GM10248 (cell line): ENCODE measurements around the gene GLT8D2.

ENCODE experiments used
- CTCF ChIA-PET: fragments of 300-600 bp; sonication (Branson Sonifier 250); formaldehyde crosslinking; extraction: SDS; loops from one replicate; lab custom pipeline; 2021; ENCODE audit warnings: antibody characterized with exemption; lab: Yijun Ruan, JAX
- POLR2A ChIA-PET: fragments of 350-650 bp; sonication (Branson Sonifier 250); formaldehyde crosslinking; extraction: SDS; loops from one replicate; lab custom pipeline; 2020; ENCODE audit warnings: antibody characterized with exemption; lab: Yijun Ruan, JAX
- DNase-seq: peaks from one replicate; pipeline ENCODE4 v3.0.0; 2012; ENCODE audit errors: extremely low spot score
- TF ChIP-seq, protein P1 (sequence below): IDR thresholded peaks from 2 replicates; pipeline ENCODE4 v1.5.1; 2012; ENCODE audit warnings: mild to moderate bottlenecking, low read depth; ENCODE audit errors: extremely low read depth, missing control alignments, control extremely low read depth

The GLT8D2 gene

DNA sequence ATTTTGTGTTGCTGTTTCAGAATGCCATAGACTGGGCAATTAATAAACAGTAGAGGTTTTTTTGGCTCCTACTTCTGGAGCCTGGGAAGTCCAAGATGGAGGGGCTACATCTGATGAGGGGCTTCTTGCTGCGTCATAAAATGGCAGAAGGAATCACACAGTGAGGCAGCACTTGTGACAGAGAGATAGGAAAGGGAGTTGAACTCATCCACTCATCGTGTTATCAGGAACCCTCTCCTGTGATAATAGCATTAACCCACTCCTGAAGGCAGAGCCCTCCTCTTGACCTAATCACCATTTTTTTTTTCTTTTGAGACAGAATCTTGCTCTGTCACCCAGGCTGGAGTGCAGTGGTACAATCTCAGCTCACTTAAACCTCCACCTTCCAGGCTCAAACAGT lies 74.6 kb downstream of the GLT8D2 start:
- CTCF ChIA-PET, result interaction anchor here (1.0 kb wide), 1 partner anchor 8 kb away, joined by 4 read pairs; no protein-coding TSS in a partner anchor
- TF ChIP-seq, protein P1, sequence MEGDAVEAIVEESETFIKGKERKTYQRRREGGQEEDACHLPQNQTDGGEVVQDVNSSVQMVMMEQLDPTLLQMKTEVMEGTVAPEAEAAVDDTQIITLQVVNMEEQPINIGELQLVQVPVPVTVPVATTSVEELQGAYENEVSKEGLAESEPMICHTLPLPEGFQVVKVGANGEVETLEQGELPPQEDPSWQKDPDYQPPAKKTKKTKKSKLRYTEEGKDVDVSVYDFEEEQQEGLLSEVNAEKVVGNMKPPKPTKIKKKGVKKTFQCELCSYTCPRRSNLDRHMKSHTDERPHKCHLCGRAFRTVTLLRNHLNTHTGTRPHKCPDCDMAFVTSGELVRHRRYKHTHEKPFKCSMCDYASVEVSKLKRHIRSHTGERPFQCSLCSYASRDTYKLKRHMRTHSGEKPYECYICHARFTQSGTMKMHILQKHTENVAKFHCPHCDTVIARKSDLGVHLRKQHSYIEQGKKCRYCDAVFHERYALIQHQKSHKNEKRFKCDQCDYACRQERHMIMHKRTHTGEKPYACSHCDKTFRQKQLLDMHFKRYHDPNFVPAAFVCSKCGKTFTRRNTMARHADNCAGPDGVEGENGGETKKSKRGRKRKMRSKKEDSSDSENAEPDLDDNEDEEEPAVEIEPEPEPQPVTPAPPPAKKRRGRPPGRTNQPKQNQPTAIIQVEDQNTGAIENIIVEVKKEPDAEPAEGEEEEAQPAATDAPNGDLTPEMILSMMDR, result no peak
- POLR2A ChIA-PET, result no interaction called here
- DNase-seq, result no peak

DNA sequence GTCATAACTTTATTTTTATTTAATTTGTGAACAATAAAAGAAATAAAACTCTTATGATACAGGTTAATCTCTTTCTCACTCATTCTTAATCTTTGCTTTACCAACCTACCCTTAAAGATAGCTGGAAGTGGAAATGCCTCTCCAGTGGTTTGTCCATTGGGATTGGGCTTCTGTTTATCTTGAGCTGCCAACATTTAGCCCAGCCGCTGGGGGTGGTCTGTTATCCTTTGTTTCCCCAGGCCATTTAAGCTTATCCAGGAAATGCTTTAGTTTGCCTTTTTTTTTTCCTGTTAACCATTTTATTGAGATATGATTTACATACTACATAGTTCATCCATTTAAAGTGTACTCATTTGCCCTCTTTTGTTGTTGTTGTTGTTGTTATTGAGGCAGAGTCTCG lies 76.1 kb downstream of the GLT8D2 start:
- ChIA-PET POLR2A (no interaction called here), CTCF (interaction anchor here (0.7 to 1.4 kb wide), 5 partner anchors 10 to 138 kb away, joined by 3 to 5 read pairs (median 3); partner anchors contain the start of gene HCFC2)
- no peak for DNase-seq
- TF ChIP-seq, protein P1, result no peak

DNA sequence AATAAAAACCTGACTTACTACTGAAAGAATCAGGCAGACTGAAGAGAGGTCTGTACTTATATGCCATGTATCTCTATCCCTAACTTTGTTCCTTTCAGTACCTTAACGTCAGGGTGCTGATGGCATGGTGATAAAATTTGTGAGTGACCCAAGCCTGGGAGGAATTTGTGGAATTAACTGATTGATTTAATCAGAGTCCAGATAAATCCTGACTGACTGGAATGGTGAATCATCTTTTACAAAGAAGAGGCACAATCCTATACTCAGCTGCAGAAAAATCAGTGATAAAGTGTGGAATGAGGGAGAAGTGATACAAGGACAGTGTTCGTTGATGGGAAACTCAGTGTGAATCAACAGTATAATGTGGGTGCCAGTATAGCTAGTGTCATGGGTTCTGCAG lies 80.6 kb downstream of the GLT8D2 start:
- ChIA-PET POLR2A (no interaction called here), CTCF (interaction anchor here (0.8 to 1.5 kb wide), 3 partner anchors 85 to 140 kb away, joined by 3 read pairs; no protein-coding TSS in a partner anchor)
- DNase-seq, result no peak
- TF ChIP-seq, protein P1, result no peak

DNA sequence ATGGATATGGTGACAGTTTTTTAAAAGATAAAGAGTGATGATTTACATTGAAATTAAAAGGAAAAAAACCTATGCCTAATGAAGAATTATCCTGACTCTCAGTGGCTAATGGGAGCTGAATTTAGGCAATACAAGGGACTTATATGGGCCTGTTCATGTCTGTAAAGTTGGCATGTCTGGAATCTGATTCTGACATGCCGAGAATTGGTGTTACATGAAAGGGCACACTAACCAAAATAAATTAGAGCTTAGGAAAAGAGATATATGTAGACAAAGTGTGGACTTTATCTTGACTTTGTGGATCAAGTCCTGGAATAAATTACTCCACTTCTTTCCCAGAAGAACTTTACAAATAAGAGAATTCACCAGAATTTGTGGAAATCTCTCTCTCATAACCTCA lies 83.3 kb downstream of the GLT8D2 start:
- ChIA-PET POLR2A (interaction anchor here (0.7 to 2.1 kb wide), 3 partner anchors 10 to 93 kb away, joined by 6 to 15 read pairs (median 8); partner anchors contain the start of gene HSP90B1), CTCF (interaction anchor here (1.3 to 3.7 kb wide), 4 partner anchors 9 to 142 kb away, joined by 3 to 12 read pairs (median 4); no protein-coding TSS in a partner anchor)
- no peak for DNase-seq
- TF ChIP-seq, protein P1, result no peak

DNA sequence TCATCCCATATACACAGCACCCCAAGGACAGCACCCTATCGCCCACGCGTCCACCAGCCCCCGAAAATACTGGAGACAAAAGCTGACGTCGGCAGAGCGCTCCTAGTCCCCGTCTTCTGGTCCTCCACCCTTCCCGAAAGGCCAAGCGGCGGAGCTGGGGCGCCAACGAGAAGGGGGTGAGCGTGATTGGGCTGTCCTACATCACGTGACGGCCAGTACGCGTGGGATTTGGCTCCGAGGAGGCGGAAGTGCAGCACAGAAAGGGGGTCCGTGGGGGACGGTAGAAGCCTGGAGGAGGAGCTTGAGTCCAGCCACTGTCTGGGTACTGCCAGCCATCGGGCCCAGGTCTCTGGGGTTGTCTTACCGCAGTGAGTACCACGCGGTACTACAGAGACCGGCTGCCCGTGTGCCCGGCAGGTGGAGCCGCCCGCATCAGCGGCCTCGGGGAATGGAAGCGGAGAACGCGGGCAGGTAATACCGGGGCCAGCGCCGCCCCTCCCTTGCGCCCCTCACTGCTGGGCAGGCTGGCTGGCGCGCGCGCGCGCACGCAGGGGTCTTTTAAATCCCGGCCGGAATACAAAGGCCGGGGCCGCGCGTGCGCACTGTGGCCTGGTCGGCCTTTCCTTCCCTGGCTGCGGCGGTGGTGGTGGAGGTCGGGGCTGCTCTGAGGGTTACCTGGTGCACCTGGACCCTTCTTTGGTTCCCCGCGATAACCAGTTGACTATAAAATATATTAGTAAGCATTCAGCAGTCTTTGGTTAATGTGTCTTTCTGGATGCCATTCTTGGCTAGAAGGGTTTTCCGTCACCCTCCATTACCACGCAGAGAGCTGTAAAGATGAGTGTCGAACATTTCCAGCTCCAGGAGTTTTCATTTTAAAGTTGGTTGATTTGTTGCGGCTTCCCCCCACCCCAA lies 84.1 kb downstream of the GLT8D2 start, which contains the start of gene TDG:
TDG (plus strand) TSS at position 283 of the 915 bp plus-strand sequence; CDS start at position 449, 166 bp downstream.
- CTCF ChIA-PET, result interaction anchor here (0.8 to 3.7 kb wide), 7 partner anchors 10 to 143 kb away, joined by 3 to 12 read pairs (median 4); no protein-coding TSS in a partner anchor
- POLR2A ChIA-PET, result interaction anchor here (0.5 to 2.1 kb wide), 5 partner anchors 9 to 36 kb away, joined by 3 to 15 read pairs (median 3); partner anchors contain the start of gene HSP90B1

DNA sequence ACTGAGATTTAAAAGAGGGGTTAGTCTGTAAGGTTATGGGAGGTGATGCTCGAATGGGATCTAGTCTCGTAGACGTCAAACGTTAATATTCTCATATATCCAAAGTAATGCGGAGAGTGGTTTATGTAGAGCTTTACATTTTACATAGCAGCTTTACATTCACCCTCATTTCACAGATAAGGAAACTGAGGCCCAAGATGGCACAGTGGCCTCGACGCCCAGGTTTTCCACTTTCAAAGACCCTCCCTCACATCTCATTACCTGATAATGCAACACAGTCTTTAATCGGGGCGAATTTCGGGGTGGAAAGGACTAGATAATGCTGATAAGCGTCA lies 84.8 kb downstream of the GLT8D2 start:
- DNase-seq, result no peak
- TF ChIP-seq, protein P1, result no peak
- ChIA-PET CTCF (interaction anchor here (0.8 to 3.7 kb wide), 4 partner anchors 9 to 144 kb away, joined by 4 to 12 read pairs (median 4); no protein-coding TSS in a partner anchor), POLR2A (interaction anchor here (0.5 to 2.1 kb wide), 5 partner anchors 9 to 36 kb away, joined by 3 to 15 read pairs (median 3); partner anchors contain the start of gene HSP90B1)

More for the DNA sequence above, 84.1 kb downstream of the GLT8D2 start, which contains the start of gene TDG:
- TF ChIP-seq, protein P1, result no peak
- peak; percentile 96 for DNase-seq
